K562 (cell line): ENCODE data around the gene ITPR3. TPM values are rescaled to one million over a fixed set of nuclear protein-coding genes. Genes with fewer than 3 reads are reported as not detected.
A peak's percentile ranks its signal among the peaks of the same experiment; 100 is the strongest.

Experiments used
- ATAC-seq: fragments of 200-7000 bp; cut with Tn5 transposase; 3 replicates; pipeline ENCODE4 v1.9.1; 2020; ENCODE audit warnings: moderate library complexity
- BruUV-seq: library from RNA; stranded (reverse); fragments of 400-500 nt; replicated peaks from 2 replicates; lab custom pipeline; 2021; lab: Mats Ljungman, UMichigan
- CTCF ChIA-PET: fragments of 300-600 bp; formaldehyde crosslinking; extraction: SDS; loops from one replicate; lab custom pipeline; 2021; ENCODE audit warnings: low intra/inter-chr PET ratio; lab: Yijun Ruan, JAX
- POLR2A ChIA-PET: fragments of 300-600, 350-650 bp; sonication (Branson Sonifier 250); formaldehyde crosslinking; extraction: SDS; loops from one replicate; lab custom pipeline; 2021; ENCODE audit warnings: antibody characterized with exemption, inconsistent platforms; lab: Yijun Ruan, JAX
- DNase-seq, 4 experiments: peaks; one replicate each; pipeline versions ENCODE4 v3.0.0 to v3.0.0-alpha.2; 2011 to 2018; ENCODE audit warnings: low spot score in 3 of 4, mixed read lengths in 3 of 4; ENCODE audit errors: extremely low read depth in 1 of 4
- FAIRE-seq: peaks from 2 replicates; lab custom pipeline; 2011; peaks lifted over from hg19 to GRCh38; lab: Jason Lieb, UNC
- H2AFZ ChIP-seq: 2 replicates; pipeline ENCODE4 v1.6.0; 2011; ENCODE audit warnings: low read depth, low read length, control low read depth, inconsistent platforms
- H3K27ac ChIP-seq: fragments of 200-600 bp; 3 replicates; pipeline ENCODE4 v1.8.0; 2011; ENCODE audit warnings: low read depth, mild to moderate bottlenecking, control low read depth, inconsistent platforms, low read length, moderate library complexity, mixed read lengths; ENCODE audit errors: extremely low read depth
- H3K27me3 ChIP-seq, 2 experiments: fragments of 300-600 bp in 1 of 2; 2 replicates in 1 of 2; 3 replicates in 1 of 2; pipeline versions ENCODE4 v1.6.0 to v1.8.0; 2011; ENCODE audit warnings: inconsistent platforms in 2 of 2, low read length in 2 of 2, mild to moderate bottlenecking in 1 of 2, mixed read lengths in 1 of 2, moderate library complexity in 1 of 2; ENCODE audit not compliant: control insufficient read depth in 2 of 2, insufficient read depth in 2 of 2
- H3K36me3 ChIP-seq: fragments of 300-600 bp; 3 replicates; pipeline ENCODE4 v1.8.0; 2011; ENCODE audit warnings: mild to moderate bottlenecking, low read length, inconsistent platforms; ENCODE audit not compliant: control insufficient read depth, insufficient read depth
- H3K4me1 ChIP-seq, 2 experiments: fragments of 200-600 bp in 1 of 2; replicated peaks in 1 of 2; 2 replicates in 1 of 2; 3 replicates in 1 of 2; pipeline versions ENCODE4 v1.5.1 to v1.8.0; 2011; ENCODE audit warnings: inconsistent platforms in 2 of 2, low read length in 2 of 2, mild to moderate bottlenecking in 1 of 2, mixed read lengths in 1 of 2, moderate library complexity in 1 of 2; ENCODE audit not compliant: control insufficient read depth in 2 of 2, insufficient read depth in 2 of 2
- H3K4me2 ChIP-seq: 2 replicates; pipeline ENCODE4 v1.6.1; 2011; ENCODE audit warnings: low read length, control low read depth, inconsistent platforms, mixed read lengths; ENCODE audit not compliant: insufficient read depth
- H3K4me3 ChIP-seq: fragments of 200-600 bp; sonication (generic), shearing (Covaris generic); 2 replicates; pipeline ENCODE4 v1.5.1; 2016; ENCODE audit warnings: control low read depth, inconsistent platforms
- H3K79me2 ChIP-seq: fragments of 200-600 bp; 3 replicates; pipeline ENCODE4 v1.8.0; 2011; ENCODE audit warnings: low read length, inconsistent platforms; ENCODE audit not compliant: control insufficient read depth, insufficient read depth
- H3K9ac ChIP-seq, 2 experiments: 2 replicates each; pipeline versions ENCODE4 v1.6.0 to v1.6.1; 2011; ENCODE audit warnings: low read depth in 2 of 2, low read length in 2 of 2, control low read depth in 1 of 2, inconsistent platforms in 1 of 2, mild to moderate bottlenecking in 1 of 2, mixed read lengths in 1 of 2; ENCODE audit not compliant: insufficient read depth in 1 of 2
- H3K9me1 ChIP-seq: one replicate; pipeline ENCODE4 v1.6.0; 2011; ENCODE audit warnings: inconsistent platforms, mild to moderate bottlenecking, low read length, moderate library complexity; ENCODE audit not compliant: control insufficient read depth, insufficient read depth
- H3K9me3 ChIP-seq: replicated peaks from 2 replicates; pipeline ENCODE4 v1.5.1; 2011; ENCODE audit warnings: low read depth, low read length, inconsistent platforms; ENCODE audit not compliant: control insufficient read depth, insufficient read depth
- H4K20me1 ChIP-seq: replicated peaks from 2 replicates; pipeline ENCODE4 v1.6.1; 2011; ENCODE audit warnings: low read length, inconsistent platforms, mixed read lengths; ENCODE audit not compliant: control insufficient read depth, insufficient read depth
- ASH1L ChIP-seq: fragments of 450-650 bp; IDR thresholded peaks from 2 replicates; pipeline ENCODE4 v1.6.1; 2018; ENCODE audit warnings: borderline replicate concordance, mild to moderate bottlenecking, low read depth; ENCODE audit not compliant: partially characterized antibody
- CBFA2T2 ChIP-seq: fragments of 450-650 bp; conservative IDR thresholded peaks from 2 replicates; pipeline ENCODE4 v1.6.1; 2017; ENCODE audit warnings: mild to moderate bottlenecking
- CBFA2T3 ChIP-seq: fragments of 450-650 bp; IDR thresholded peaks from 2 replicates; pipeline ENCODE4 v1.6.1; 2017
- CHD2 ChIP-seq: IDR thresholded peaks from 2 replicates; pipeline ENCODE4 v1.6.1; 2011; ENCODE audit warnings: low read depth, low read length
- EGR1 ChIP-seq: fragments of 450-650 bp; conservative IDR thresholded peaks from 2 replicates; pipeline ENCODE4 v1.6.1; 2017; ENCODE audit warnings: mild to moderate bottlenecking
- L3MBTL2 ChIP-seq: fragments of 450-650 bp; IDR thresholded peaks from 2 replicates; pipeline ENCODE4 v1.6.1; 2016; ENCODE audit warnings: mild to moderate bottlenecking, moderate library complexity
- NR2C2 ChIP-seq, 2 experiments: fragments of 200-800 bp in 1 of 2; sonication (Bioruptor generic) in 1 of 2; sonication (generic) in 1 of 2; formaldehyde crosslinking in 1 of 2; IDR thresholded peaks; 2 replicates each; pipeline versions ENCODE4 v1.6.1 to v1.8.0; 2016 to 2022; ENCODE audit warnings: mild to moderate bottlenecking in 1 of 2, missing compliant biosample characterization in 1 of 2, missing genetic modification characterization in 1 of 2, missing genetic modification reagents in 1 of 2
- PURB ChIP-seq: sonication (generic); formaldehyde crosslinking; IDR thresholded peaks from 2 replicates; pipeline ENCODE4 v1.9.0; 2021; ENCODE audit warnings: low read depth, mild to moderate bottlenecking, missing genetic modification reagents
- RFX7 ChIP-seq: fragments of 250-450 bp; sonication (Bioruptor Pico); IDR thresholded peaks from 2 replicates; pipeline ENCODE4 v1.5.1; 2021; ENCODE audit warnings: mild to moderate bottlenecking
- SMAD2 ChIP-seq: fragments of 150-350 bp; IDR thresholded peaks from 2 replicates; pipeline ENCODE4 v1.6.1; 2014; ENCODE audit warnings: low read depth, mild to moderate bottlenecking, low read length
- SREBF2 ChIP-seq: sonication (generic); formaldehyde crosslinking; IDR thresholded peaks from 2 replicates; pipeline ENCODE4 v1.4.0; 2020; ENCODE audit warnings: mild to moderate bottlenecking, missing genetic modification reagents
- STAT5A ChIP-seq: IDR thresholded peaks from 2 replicates; pipeline ENCODE4 v1.6.1; 2012; ENCODE audit warnings: low read length, inconsistent platforms, borderline replicate concordance
- WGBS: fragments of 100-300 bp; shearing (Covaris generic); methylation state at CpG from one replicate; pipeline ENCODE4 v1.1.6; 2016; ENCODE audit warnings: low coverage, mixed read lengths; ENCODE audit not compliant: insufficient coverage; ENCODE audit errors: missing lambda C conversion rate; 5-methylcytosine and 5-hydroxymethylcytosine counted together
- in situ Hi-C: fragments of 300-500 bp; cut with MboI; formaldehyde crosslinking; loops from 4 replicates; pipeline ENCODE4 v1.15.0; 2018; ENCODE audit warnings: inconsistent platforms, mixed read lengths
- intact Hi-C: fragments of 100-400 bp; cut with micrococcal nuclease; formaldehyde crosslinking; loops from 2 replicates; pipeline ENCODE4 v1.14.2; 2022
- polyA plus RNA-seq, 8 experiments: library from polyadenylated mRNA; depleted of rRNA in 4 of 8; stranded (reverse) in 5 of 8; unstranded in 3 of 8; fragments of >200 nt; fragmentation: Nextera tagmentation in 2 of 8; fragmentation: Illumina TruSeq in 1 of 8; extraction: Ambion mirVana in 2 of 8; extraction: Trizol in 1 of 8; gene quantifications; 2 replicates each; pipeline versions ENCODE4 v1.2.1 to v1.2.3, GENCODE V29; 2011 to 2014; ENCODE audit warnings: inconsistent platforms in 1 of 8, missing spikeins in 1 of 8
- total RNA-seq, 7 experiments: library from RNA; depleted of rRNA in 6 of 7; stranded (reverse); fragments of >200 nt in 6 of 7; fragmentation: Illumina TruSeq in 2 of 7; extraction: Trizol in 2 of 7; gene quantifications; 2 replicates each; pipeline versions ENCODE4 v1.2.1 to v1.2.3, GENCODE V29; 2011 to 2021; ENCODE audit warnings: low replicate concordance in 1 of 7
- TF ChIP-seq, protein P1 (sequence below): sonication (generic); formaldehyde crosslinking; IDR thresholded peaks from 2 replicates; pipeline ENCODE4 v1.8.1; 2023; ENCODE audit warnings: mild to moderate bottlenecking, missing genetic modification reagents, moderate library complexity
- TF ChIP-seq, protein P2 (sequence below): fragments of 450-650 bp; formaldehyde crosslinking; IDR thresholded peaks from 2 replicates; pipeline ENCODE4 v1.4.0; 2020; ENCODE audit warnings: mild to moderate bottlenecking, moderate library complexity

The ITPR3 gene
- total and polyA plus RNA-seq, 9 of the 15 experiments (the other 6 are each of a cell fraction or from before 2014, with no cell fraction given): 0.39 to 35.7 (median 13.2) TPM

DNA sequence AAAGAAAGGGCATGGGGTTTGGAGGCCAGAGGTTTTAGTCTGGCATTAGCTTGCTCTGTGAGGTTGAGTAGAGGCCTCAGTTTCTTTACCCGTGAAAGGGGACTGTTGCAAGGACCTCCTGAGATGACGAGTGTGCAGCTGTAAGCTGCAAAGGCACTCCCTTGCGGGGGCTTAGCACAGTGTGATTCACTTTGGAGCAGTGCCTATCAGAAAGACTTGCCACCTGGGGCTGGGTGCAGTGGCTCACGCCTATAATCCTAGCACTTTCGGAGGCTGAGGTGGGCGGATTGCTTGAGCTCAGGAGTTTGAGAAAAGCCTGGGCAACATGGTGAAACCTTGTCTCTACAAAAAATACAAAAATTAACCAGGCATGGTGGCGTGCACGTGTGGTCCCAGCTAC is 33.6 kb upstream of the ITPR3 start:
- no peaks in the 10 kb centered on the region for H3K36me3 ChIP-seq
- intact Hi-C loops: loop anchor here (1.0 kb wide), 1 partner anchor 45 kb away; no protein-coding TSS in a partner anchor
- CTCF ChIA-PET: interaction anchor here (0.6 to 3.9 kb wide), 2 partner anchors 115 to 174 kb away, joined by 3 to 18 read pairs; no protein-coding TSS in a partner anchor
- peaks cover 18 to 29% of the 10 kb centered on the region in 2 experiments for H3K4me1 ChIP-seq
- in situ Hi-C loops: loop anchor here (5.0 to 10.0 kb wide), 3 partner anchors 115 to 417 kb away; no protein-coding TSS in a partner anchor
- TF ChIP-seq SREBF2 (CRISPR knock-in tag) (no peak), SMAD2 (no peak), CBFA2T2 (0 out of 2 replicates have a peak, but pooled peaks have one; percentile 30), L3MBTL2 (no peak), PURB (CRISPR knock-in tag) (no peak), CHD2 (no peak), CBFA2T3 (peak; percentile 37; the same call in 1 of the 2 replicates), RFX7 (CRISPR knock-in tag) (no peak), EGR1 (peak; percentile 57), ASH1L (no peak), STAT5A (no peak), NR2C2 (CRISPR knock-in tag; IDR thresholded peaks at IDR 0.05) (no peak), NR2C2 (tag; IDR thresholded peaks at IDR 0.05) (no peak)
- TF ChIP-seq, protein P1, sequence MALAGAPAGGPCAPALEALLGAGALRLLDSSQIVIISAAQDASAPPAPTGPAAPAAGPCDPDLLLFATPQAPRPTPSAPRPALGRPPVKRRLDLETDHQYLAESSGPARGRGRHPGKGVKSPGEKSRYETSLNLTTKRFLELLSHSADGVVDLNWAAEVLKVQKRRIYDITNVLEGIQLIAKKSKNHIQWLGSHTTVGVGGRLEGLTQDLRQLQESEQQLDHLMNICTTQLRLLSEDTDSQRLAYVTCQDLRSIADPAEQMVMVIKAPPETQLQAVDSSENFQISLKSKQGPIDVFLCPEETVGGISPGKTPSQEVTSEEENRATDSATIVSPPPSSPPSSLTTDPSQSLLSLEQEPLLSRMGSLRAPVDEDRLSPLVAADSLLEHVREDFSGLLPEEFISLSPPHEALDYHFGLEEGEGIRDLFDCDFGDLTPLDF (CRISPR knock-in tag): no peak
- TF ChIP-seq, protein P2, sequence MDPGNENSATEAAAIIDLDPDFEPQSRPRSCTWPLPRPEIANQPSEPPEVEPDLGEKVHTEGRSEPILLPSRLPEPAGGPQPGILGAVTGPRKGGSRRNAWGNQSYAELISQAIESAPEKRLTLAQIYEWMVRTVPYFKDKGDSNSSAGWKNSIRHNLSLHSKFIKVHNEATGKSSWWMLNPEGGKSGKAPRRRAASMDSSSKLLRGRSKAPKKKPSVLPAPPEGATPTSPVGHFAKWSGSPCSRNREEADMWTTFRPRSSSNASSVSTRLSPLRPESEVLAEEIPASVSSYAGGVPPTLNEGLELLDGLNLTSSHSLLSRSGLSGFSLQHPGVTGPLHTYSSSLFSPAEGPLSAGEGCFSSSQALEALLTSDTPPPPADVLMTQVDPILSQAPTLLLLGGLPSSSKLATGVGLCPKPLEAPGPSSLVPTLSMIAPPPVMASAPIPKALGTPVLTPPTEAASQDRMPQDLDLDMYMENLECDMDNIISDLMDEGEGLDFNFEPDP (CRISPR knock-in tag): no peak
- TF ChIP-seq, all 486 proteins: peak for 3
- H3K9ac ChIP-seq: no peak overlapping the region; a peak in 1 of 4 replicates
- H3K27me3 ChIP-seq: no peaks in the 10 kb centered on the region
- H3K9me1 ChIP-seq: peaks cover 2% of the 10 kb centered on the region
- no peaks in the 10 kb centered on the region for H4K20me1 ChIP-seq
- 22% methylated on average over 8 of the region's 8 CpGs for WGBS
- FAIRE-seq (no peak), DNase-seq (no peak), ATAC-seq (no peak)
- H3K4me2 ChIP-seq: no peak overlapping the region
- no TSS peak for BruUV-seq
- POLR2A ChIA-PET: interaction anchor here (0.5 to 1.0 kb wide), 4 partner anchors 61 to 585 kb away, joined by 3 read pairs; no protein-coding TSS in a partner anchor
- no peaks in the 10 kb centered on the region for H3K9me3 ChIP-seq
- H3K79me2 ChIP-seq: no peaks in the 10 kb centered on the region
- H2AFZ ChIP-seq: no peak overlapping the region
- H3K4me3 ChIP-seq: no peak overlapping the region
- H3K27ac ChIP-seq: no peak overlapping the region
